Right cardiac atrium (tissue), 5 donors: ENCODE data around the gene RDH5. TPM values are rescaled to one million over a fixed set of nuclear protein-coding genes. Genes with fewer than 3 reads are reported as not detected.

Experiments
- ATAC-seq, 2 donors: fragments of 200-7000 bp; cut with Tn5 transposase; one replicate each; pipeline versions ENCODE4 v1.8.0 to v1.9.1; 2020; ENCODE audit warnings: moderate library complexity in 2 of 2, mild to moderate bottlenecking in 1 of 2
- DNase-seq, 3 donors: peaks; one replicate each; pipeline ENCODE4 v3.0.0-alpha.2; 2020
- H3K27ac ChIP-seq: one replicate; pipeline ENCODE4 v1.5.1; 2013; ENCODE audit warnings: mild to moderate bottlenecking, low read length, control low read depth, moderate library complexity
- H3K27me3 ChIP-seq: one replicate; pipeline ENCODE4 v1.6.1; 2013; ENCODE audit not compliant: control insufficient read depth, insufficient read depth
- H3K4me1 ChIP-seq: one replicate; pipeline ENCODE4 v1.6.1; 2013; ENCODE audit warnings: low read length; ENCODE audit not compliant: control insufficient read depth, insufficient read depth
- H3K4me3 ChIP-seq: one replicate; pipeline ENCODE4 v1.5.1; 2013; ENCODE audit warnings: low read length, control low read depth
- H3K9me3 ChIP-seq: one replicate; pipeline ENCODE4 v1.6.1; 2013; ENCODE audit warnings: low read length; ENCODE audit not compliant: control insufficient read depth
- WGBS: extraction: QIAGEN DNeasy Blood & Tissue Kit; methylation state at CpG from one replicate; pipeline ENCODE4 v1.1.7; 2013; 5-methylcytosine and 5-hydroxymethylcytosine counted together
- intact Hi-C, 4 donors: fragments of 100-400 bp; cut with DNase I; formaldehyde crosslinking; loops; one replicate each; pipeline versions ENCODE4 v1.11.0 to v1.14.0; 2022 to 2023
- polyA plus RNA-seq: library from polyadenylated mRNA; stranded (reverse); fragments of 200-250 nt; gene quantifications from one replicate; pipeline ENCODE4 v1.2.3, GENCODE V29; 2013
- total RNA-seq, 4 donors: library from RNA; stranded (reverse); fragmentation: NEBNext Ultra II Directional; extraction: Animal tissue kit (Norgen Biotek cat#: 25700); gene quantifications; one replicate each; pipeline ENCODE4 v1.2.1, GENCODE V29; 2021
- donor health status: healthy with polysubstance abuse.
- donor health status: DM: no; HTN: yes; CAD: no.
- donor health status: DM: no; HTN: no; CAD: no.
- donor health status: DM: no; HTN: yes; CAD: no; lungs with severe emphysema.
- donor health status: DM: yes; HTN: yes; CAD: no.

Gene RDH5
- total and polyA plus RNA-seq, 5 donors: 15.9 to 27.7 (median 24.1) TPM

DNA sequence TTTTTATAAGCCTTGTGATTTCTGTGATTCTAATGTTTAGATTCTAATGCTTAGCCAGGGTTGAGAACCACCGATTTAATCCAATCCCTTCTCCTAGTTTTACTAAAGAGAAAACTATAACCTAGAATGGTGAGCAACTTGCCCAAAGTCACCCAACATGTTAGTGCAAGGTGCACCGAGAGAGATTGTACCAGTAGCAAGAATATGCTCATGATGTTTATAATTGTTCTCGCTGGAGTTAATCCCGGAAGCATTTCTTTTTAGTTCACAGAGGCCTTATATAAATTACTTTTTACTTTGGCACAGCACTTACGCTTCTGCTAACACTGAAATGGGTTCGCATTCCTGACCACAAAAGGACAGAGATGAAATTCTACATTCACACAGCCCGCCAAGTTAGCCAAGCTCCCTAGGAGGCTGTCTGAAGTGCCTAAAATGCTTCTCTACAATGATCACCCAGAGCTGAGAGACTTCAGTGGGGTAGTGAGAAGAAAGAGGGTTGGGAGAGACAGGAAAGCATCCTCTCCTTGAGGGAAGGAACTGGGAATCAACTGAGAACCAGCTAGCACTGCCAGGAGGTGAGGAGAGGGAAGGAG lies 4.9 kb upstream of the RDH5 start:
- Histone ChIP-seq H3K27ac (peak overlapping the region; percentile 87), H3K9me3 (no peaks in the 10 kb centered on the region), H3K27me3 (no peaks in the 10 kb centered on the region), H3K4me1 (peaks cover 29% of the 10 kb centered on the region), H3K4me3 (peak overlapping the region; percentile 51)
- intact Hi-C loops: loop anchor here in 1 of 4 donors (5.0 kb wide), 1 partner anchor 33 kb away; a partner anchor contains a TSS
- DNase-seq (peak in 2 of 3 donors; percentile 2 to 4), ATAC-seq (no peak)
- WGBS: 58% methylated on average over 7 of the region's 7 CpGs

DNA sequence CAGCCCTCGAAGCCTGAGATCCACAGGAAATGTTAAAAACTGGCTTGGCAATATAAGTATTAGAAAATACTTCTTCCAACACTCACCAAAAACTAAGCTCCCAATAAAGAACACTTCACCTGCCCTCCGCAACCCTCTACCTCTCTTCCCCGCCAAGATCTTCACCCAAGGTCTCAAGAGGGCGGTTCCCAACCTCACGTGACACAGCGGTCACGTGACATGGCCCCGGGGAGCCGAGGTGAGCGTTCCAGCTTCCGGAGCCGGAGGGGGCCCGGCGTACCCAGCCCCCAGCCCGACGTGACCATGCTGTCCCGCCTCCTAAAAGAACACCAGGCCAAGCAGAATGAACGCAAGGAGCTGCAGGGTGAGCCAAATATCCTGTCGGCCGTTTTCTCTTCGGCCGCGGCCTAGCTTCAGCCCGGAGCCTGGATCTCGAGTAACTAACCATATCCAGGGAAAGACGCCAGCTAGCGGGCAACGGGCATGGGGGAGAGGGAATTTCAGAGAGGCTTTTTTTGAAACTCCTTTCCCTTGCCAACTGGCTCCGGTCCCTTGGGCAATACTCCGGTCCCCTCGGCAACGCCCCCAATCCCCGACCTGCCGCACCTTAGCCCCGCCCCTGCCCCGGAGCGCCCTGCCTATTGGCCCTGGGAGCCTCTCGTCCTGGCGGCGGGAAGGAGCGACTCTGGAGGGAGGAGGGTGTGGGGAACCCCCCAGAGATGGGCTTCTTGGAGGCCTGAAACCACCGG lies 4.2 kb upstream of the RDH5 start, which contains the start of gene BLOC1S1:
Gene BLOC1S1, plus strand, starts transcription at position 214 of the 749 bp plus-strand sequence. Its CDS starts 6 bp downstream, at position 220.
- H3K4me3 ChIP-seq: peak within 1 kb of the TSS; percentile 51
- DNase-seq (peak; percentile 93 to 97 (median 96)), ATAC-seq (peak; percentile 63 to 77)
- H3K9me3 ChIP-seq: no peaks in the 10 kb centered on the region
- intact Hi-C loops: loop anchor here in 1 of 4 donors (5.0 kb wide), 1 partner anchor 34 kb away; a partner anchor contains a TSS
- H3K27ac ChIP-seq: peak within 1 kb of the TSS; percentile 87
- under 1% methylated on average over 42 of the region's 42 CpGs for WGBS
- peaks cover 29% of the 10 kb centered on the region for H3K4me1 ChIP-seq
- H3K27me3 ChIP-seq: no peaks in the 10 kb centered on the region

DNA sequence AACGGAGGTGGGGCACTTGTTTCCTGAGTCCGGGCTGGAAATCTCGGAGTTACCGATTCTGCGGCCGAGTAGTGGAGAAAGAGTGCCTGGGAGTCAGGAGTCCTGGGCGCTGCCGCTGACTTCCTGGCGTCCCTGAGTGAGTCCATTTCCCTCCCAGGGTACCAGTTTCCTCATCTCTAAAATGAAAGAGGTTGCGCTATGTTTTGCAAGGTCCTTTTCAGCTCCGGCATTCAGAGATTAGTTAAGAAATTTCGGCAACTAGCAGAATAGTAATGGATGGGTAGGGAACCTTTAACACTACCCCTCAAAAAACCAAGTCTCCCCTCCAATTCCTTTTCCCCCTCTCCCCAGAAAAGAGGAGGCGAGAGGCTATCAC lies 3.6 kb upstream of the RDH5 start:
- WGBS: 6% methylated on average over 13 of the region's 13 CpGs

DNA sequence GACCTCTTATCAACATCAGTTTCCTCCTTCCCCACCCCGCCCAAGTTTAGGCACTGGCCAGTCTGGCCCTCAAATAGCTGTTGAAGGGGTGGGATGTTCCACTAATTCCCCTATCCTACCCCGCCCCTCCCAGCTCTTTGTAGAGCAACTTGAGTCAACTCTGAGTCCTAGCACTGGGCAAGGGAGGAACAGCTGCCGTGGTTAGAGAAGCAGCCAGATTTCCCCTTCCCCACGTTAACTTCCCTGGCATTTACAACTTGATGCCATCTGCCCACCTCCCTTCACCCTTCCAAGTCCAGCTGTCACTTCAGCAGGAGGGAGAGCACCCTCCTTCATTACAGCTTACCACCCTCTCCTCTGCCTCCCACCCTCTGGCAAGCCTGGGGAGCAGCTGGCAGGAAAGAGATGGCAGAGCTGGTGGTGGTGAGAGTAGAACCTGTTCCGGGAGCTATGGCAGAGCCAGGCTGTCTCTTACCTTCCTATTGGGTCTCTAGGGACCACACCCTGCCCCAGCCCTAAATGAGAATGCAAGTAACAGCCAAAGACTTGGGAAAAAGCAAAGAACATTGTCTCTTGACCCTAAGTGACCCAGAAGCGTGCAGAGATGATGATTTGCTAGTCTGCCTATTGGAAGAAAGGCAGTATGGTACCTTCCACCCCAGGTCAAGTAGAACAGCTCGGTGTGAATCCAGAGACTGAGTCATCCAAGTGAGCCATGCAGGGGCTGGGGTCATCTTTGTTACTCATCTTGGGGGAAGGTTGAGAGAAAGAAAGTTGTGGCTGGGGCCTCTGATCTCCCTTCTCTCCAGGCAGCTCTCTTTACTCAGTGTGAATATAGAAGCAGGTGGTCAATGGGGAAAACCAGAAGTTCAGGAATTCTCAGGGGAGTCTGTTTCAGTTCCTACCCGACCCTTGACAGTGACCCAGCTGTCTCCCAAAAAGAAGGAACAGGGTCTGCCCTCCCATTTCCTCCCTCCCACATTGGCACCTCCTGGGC lies 2.9 kb upstream of the RDH5 start:
- intact Hi-C loops: loop anchor here in 1 of 4 donors (5.0 kb wide), 1 partner anchor 35 kb away; a partner anchor contains a TSS
- H3K27ac ChIP-seq: peak overlapping the region; percentile 87
- peak; percentile 34 to 52 (median 37) for DNase-seq
- H3K9me3 ChIP-seq: no peaks in the 10 kb centered on the region
- no peaks in the 10 kb centered on the region for H3K27me3 ChIP-seq
- peaks cover 32% of the 10 kb centered on the region for H3K4me1 ChIP-seq
- peak overlapping the region; percentile 51 for H3K4me3 ChIP-seq
- WGBS: 35% methylated on average over 8 of the region's 8 CpGs
- ATAC-seq: no peak

More for the DNA sequence above, 3.6 kb upstream of the RDH5 start:
- Histone ChIP-seq H3K9me3 (no peaks in the 10 kb centered on the region), H3K4me1 (peaks cover 32% of the 10 kb centered on the region), H3K27ac (peak overlapping the region; percentile 87), H3K27me3 (no peaks in the 10 kb centered on the region), H3K4me3 (peak overlapping the region; percentile 51)
- intact Hi-C loops: loop anchor here in 1 of 4 donors (5.0 kb wide), 1 partner anchor 34 kb away; a partner anchor contains a TSS
- ATAC-seq (peak in 1 of 2 donors; percentile 7), DNase-seq (no peak)

DNA sequence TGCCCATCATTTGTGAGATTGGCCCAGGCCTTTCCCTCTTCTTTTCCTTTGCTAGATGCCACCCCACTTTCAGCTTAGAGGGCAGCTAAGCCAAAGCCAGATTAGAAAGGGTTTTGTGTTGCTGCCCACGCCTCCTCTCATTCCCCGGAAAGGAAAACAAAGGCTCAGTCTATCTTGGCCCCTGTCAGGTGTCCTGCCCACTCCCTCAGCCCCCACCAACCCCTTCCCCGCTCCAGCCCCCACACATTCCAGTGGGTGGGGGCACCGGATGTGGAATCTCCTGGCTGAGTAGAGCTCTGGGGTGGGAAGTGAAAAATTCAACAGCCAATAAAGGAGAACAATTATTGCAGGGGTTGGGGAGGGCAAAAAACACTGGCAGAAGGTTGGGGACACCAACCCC lies 2.2 kb upstream of the RDH5 start:
- H3K4me3 ChIP-seq: no peak overlapping the region
- intact Hi-C loops: loop anchor here in 1 of 4 donors (5.0 kb wide), 1 partner anchor 36 kb away; a partner anchor contains a TSS
- no peaks in the 10 kb centered on the region for H3K9me3 ChIP-seq
- ATAC-seq (no peak), DNase-seq (peak in 2 of 3 donors; percentile 14 to 53)
- 24% methylated on average over 4 of the region's 4 CpGs for WGBS
- H3K27me3 ChIP-seq: no peaks in the 10 kb centered on the region
- H3K27ac ChIP-seq: peak overlapping the region; percentile 87
- peaks cover 29% of the 10 kb centered on the region for H3K4me1 ChIP-seq

DNA sequence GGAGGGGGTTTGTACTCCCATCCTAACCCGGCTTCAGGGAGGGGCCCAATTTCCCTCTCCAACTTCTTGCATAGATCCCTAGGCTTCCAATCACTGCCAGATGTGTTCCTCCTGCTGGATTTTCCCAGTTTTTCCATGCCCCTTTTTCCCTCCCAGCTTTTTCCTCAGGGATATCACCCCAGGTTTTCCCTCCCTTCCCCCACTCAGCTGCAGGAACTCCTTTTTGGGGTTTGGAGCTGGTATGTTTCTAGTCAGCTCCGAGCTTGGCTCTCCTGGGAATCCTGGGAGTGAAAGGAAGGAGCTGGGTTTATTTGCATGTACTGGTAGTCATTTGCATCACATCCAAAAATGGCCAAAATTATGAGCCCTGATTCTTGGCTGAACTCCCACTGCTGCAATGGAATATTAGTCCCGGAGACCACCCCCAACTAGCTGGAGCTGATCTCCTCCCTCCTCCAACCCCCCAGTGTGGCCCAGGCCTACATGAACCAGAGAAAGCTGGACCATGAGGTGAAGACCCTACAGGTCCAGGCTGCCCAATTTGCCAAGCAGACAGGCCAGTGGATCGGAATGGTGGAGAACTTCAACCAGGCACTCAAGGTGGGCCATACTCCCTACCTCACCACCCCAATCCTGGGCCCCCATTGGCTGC lies 1.4 kb upstream of the RDH5 start:
- WGBS: 45% methylated on average over 4 of the region's 4 CpGs
- peak in 2 of 3 donors; percentile 25 to 43 for DNase-seq
- Histone ChIP-seq H3K4me1 (peaks cover 29% of the 10 kb centered on the region), H3K27ac (peak overlapping the region; percentile 87), H3K9me3 (no peaks in the 10 kb centered on the region), H3K27me3 (no peaks in the 10 kb centered on the region), H3K4me3 (no peak overlapping the region)
- intact Hi-C loops: loop anchor here in 1 of 4 donors (5.0 kb wide), 1 partner anchor 36 kb away; a partner anchor contains a TSS
- no peak for ATAC-seq

DNA sequence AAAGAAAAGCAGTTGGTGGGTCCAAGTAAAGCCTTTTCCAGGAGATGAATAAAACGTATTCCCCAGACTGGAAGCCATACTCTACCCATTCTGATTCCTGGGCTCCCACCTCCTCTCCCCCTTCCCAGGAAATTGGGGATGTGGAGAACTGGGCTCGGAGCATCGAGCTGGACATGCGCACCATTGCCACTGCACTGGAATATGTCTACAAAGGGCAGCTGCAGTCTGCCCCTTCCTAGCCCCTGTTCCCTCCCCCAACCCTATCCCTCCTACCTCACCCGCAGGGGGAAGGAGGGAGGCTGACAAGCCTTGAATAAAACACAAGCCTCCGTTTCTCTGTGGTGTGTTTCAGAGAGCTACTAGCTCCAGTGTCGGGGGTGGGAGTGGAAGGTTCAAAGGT lies 822 bp upstream of the RDH5 start:
- Histone ChIP-seq H3K4me1 (peaks cover 29% of the 10 kb centered on the region), H3K4me3 (no peak overlapping the region), H3K27me3 (no peaks in the 10 kb centered on the region), H3K27ac (peak overlapping the region; percentile 65), H3K9me3 (no peaks in the 10 kb centered on the region)
- ATAC-seq: no peak
- 70% methylated on average over 7 of the region's 7 CpGs for WGBS
- DNase-seq: peak in 2 of 3 donors; percentile 7 to 51
- intact Hi-C loops: loop anchor here in 1 of 4 donors (5.0 kb wide), 1 partner anchor 37 kb away; a partner anchor contains a TSS

DNA sequence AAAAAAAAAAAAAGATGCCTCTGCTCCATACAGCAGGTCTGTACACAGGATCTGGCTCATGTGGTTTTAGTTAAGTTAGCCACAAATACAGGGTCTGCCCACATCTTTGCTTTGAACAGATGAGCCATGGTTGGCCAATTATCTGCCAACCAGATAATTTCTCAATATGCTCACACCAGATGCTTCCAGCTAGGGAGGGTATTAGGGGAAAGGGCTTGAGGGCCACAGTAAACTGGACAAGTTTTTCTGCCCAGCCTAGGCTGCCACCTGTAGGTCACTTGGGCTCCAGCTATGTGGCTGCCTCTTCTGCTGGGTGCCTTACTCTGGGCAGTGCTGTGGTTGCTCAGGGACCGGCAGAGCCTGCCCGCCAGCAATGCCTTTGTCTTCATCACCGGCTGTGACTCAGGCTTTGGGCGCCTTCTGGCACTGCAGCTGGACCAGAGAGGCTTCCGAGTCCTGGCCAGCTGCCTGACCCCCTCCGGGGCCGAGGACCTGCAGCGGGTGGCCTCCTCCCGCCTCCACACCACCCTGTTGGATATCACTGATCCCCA lies 776 bp downstream of the RDH5 start:
- peak; percentile 85 to 89 (median 86) for DNase-seq
- Histone ChIP-seq H3K4me3 (no peak overlapping the region), H3K27ac (peak overlapping the region; percentile 65), H3K27me3 (no peaks in the 10 kb centered on the region), H3K4me1 (peaks cover 29% of the 10 kb centered on the region), H3K9me3 (no peaks in the 10 kb centered on the region)
- intact Hi-C loops: loop anchor here in 1 of 4 donors (5.0 kb wide), 1 partner anchor 39 kb away; a partner anchor contains a TSS
- ATAC-seq: peak; percentile 51 to 53
- 25% methylated on average over 9 of the region's 9 CpGs for WGBS

DNA sequence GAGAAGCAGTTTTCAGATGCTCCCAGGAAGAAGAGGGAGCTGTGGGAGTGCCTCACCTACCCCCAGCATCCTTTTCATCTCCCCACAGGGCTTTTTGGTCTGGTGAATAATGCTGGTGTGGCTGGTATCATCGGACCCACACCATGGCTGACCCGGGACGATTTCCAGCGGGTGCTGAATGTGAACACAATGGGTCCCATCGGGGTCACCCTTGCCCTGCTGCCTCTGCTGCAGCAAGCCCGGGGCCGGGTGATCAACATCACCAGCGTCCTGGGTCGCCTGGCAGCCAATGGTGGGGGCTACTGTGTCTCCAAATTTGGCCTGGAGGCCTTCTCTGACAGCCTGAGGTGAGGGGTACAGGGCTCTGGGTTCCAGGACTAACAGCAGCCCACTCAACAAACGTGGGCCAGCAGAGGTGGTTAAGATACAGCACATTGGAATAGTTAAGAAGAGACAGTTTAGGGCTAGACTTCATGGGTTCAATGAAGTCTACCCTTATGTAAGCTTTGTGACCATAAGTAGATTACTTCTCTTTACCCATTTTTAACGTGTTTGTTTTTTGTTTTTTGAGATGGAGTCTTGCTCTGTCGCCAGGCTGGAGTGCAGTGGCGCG lies 1.5 kb downstream of the RDH5 start:
- intact Hi-C loops: loop anchor here in 1 of 4 donors (5.0 kb wide), 1 partner anchor 39 kb away; a partner anchor contains a TSS
- peak; percentile 30 to 73 (median 61) for DNase-seq

More for the DNA sequence above, 1.5 kb downstream of the RDH5 start:
- no peaks in the 10 kb centered on the region for H3K27me3 ChIP-seq
- no peak for ATAC-seq
- H3K4me1 ChIP-seq: peaks cover 29% of the 10 kb centered on the region
- H3K4me3 ChIP-seq: no peak overlapping the region
- no peaks in the 10 kb centered on the region for H3K9me3 ChIP-seq
- H3K27ac ChIP-seq: peak overlapping the region; percentile 65
- WGBS: 62% methylated on average over 14 of the region's 14 CpGs
